ENCODE measurements around the gene SP9.

The SP9 gene

DNA sequence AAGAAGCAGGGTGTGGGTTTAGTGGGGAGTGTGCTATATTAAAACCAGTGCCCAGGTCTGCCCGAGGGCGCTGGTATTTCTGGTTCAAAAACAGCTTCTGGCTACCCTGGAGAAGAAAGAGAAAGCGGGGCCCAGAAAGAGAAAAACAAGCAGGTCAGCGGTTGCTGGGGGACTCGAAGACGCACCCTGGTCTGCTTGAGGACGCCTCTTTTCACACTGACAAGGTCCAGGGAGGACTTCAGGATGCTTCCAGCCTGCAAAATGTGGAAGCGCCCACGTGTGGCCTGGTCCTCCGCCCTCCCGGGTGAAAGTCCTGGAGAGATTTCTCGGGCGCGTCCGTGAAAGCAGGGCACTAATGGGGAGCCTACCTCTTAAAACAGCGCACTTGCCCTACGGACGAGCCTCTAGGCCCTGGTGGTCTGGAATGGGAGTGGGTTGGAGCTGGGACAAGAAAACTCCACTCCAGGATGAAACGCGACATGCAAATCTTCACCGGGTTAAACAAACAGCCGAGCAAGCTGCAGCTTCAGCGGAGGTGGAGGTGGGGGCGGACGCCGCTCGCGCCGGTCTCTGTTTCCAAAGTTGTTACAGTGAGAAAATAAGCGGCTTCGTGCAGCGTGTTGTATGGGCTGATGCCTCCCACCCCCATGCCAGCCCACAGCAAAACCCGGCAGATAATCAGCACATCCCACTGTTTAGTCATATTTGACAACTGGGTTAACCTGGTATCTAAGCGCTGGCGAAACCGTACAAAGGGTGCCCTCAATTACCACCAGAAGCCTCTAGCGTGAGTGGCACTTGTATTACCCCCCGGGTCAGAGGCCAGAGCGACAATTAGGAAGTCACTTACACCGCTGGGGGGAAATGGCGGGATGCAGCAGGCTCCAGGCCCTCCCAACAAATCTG, 1.1 kb upstream of the SP9 start:
- DNase-seq: no peak

DNA sequence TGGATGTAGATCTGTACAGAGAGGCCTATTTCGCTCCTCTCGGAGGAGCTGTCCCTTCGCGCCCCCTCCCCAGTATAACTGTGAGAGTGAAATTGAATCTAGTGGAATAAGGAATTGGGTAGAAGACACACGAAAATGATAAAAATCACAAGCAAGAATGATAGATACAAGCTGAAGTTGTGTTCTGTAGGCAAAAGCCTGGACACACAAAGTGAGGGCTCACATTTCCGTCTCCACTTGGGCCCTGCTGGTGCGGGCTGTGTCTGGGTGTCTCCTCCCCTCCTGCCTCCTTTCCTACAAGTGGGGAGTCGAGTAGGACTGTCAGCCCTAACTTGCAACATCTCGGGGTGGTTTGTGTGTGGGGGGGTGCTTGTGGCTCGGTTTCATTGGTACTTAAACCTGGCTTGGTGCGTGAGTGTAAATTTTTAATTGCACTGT, 457 bp upstream of the SP9 start:
- no peak for DNase-seq

DNA sequence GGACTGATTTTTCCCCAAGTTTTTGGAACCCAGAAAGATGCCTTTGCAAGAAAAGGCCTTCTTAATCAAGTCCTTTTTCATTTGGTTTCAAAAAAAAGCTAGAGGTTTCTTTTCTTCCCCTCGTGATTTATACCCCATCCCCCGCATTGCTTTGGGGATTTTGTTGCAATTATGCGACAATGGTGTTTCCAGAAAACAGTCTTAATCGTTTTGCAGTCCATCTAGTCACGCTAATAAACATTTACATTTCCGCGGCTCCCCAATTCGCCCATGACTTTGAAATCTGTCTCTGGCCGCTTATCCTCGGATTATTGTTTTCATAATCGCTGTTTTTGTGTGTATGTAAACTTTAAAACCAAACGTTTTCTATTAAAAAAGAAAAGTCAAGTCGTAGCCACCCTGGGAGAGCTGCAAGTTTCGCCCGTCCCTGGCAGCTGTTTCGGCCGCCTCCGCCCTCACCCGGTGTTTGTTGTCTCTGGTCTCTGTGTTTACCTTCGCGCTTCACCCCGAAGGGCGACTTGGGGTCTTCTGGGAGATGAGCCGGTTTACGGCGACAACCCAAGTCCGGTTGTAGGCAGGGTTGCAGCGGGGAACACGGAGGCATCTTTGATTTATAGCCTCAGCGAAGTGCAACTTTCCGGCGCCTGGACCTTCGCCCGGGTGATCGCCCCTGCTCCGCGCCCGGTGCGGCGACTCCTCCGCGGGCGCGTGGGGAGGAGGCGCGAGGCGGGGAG, 667 bp downstream of the SP9 start:
- DNase-seq: no peak

DNA sequence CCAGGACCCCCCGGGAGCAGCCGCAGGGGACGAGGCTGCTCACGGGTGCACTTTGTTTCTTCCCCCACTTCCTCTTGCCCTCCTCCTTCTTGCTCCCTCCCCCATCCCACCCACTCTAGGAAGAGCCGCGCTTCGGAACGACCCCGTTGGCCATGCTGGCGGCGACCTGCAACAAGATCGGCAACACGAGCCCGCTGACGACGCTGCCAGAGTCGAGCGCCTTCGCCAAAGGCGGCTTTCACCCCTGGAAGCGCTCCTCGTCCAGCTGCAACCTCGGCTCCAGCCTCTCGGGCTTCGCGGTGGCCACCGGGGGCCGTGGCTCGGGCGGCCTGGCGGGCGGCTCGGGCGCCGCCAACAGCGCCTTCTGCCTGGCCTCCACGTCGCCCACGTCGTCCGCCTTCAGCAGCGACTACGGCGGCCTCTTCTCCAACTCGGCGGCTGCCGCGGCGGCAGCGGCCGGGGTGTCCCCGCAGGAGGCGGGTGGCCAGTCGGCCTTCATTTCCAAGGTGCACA, 1.3 kb downstream of the SP9 start:
- no peak for DNase-seq

DNA sequence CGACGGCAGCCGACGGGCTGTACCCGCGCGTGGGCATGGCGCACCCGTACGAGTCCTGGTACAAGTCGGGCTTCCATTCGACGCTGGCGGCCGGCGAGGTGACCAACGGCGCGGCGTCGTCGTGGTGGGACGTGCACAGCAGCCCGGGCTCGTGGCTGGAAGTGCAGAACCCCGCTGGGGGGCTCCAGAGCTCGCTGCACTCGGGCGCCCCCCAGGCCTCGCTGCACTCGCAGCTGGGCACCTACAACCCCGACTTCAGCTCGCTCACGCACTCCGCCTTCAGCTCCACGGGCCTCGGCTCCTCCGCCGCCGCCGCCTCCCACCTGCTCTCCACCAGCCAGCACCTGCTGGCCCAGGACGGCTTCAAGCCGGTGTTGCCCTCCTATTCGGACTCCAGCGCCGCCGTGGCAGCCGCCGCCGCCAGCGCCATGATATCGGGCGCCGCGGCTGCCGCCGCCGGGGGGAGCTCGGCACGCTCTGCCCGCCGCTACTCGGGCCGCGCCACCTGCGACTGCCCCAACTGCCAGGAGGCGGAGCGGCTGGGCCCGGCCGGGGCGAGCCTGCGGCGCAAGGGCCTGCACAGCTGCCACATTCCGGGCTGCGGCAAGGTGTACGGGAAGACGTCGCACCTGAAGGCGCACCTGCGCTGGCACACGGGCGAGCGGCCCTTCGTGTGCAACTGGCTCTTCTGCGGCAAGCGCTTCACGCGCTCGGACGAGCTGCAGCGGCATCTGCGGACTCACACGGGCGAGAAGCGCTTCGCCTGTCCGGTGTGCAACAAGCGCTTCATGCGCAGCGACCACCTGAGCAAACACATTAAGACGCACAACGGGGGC, 2.0 kb downstream of the SP9 start:
- DNase-seq: no peak

DNA sequence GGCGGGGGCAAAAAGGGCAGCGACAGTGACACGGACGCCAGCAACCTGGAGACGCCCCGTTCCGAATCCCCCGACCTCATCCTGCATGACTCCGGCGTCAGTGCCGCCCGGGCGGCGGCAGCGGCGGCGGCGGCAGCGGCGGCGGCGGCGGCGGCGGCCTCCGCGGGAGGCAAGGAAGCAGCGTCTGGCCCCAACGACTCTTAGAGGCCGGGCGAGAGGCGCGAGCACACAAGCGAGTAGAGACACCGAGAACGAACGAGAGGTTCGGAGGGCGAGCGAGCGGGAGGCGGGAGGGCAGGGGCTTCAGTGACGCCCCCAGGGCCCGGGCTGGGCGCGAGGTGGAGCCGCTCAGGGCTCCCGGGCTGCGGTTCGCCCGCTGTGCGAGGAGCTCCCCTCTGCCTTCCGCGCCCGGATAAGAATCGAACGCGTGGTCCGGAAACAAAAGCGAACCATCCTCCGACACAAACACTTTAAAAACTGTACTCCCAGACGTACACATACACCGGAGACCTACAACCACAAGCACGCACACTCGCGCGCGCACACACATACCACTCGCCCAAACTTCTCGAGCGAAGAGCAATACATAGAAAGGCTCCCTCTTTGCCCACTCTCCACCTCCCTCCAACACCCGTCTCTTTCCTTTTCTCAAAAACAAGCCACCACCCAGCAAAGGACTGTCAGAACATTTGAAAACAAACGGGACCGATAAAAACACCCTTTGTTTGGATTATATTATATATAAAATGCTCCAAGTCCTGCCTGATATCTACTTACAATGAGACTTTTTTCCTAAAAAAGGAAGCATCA, 2.8 kb downstream of the SP9 start:
- no peak for DNase-seq

DNA sequence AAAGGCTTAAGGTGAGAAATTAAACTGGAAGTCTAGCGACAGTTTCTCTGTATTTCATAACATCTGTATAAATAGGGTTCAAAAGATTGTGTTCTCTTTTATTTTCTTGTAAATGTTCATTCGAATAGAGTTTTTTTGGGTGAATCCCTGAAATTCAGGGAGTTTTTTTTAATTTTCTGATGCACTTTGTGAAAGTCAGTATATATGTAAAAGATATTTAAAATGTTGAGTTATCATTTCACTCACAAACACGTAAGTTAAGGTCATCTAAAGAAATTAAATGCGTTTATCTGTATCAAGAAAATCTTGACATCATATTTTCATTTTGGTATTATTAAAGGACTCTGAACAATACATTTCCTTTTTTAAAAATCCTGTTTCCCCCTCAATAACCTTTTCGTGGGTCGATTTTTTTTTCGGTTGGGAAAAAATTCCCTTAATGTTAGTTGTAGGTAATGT, 3.4 kb downstream of the SP9 start:
- no peak for DNase-seq

DNA sequence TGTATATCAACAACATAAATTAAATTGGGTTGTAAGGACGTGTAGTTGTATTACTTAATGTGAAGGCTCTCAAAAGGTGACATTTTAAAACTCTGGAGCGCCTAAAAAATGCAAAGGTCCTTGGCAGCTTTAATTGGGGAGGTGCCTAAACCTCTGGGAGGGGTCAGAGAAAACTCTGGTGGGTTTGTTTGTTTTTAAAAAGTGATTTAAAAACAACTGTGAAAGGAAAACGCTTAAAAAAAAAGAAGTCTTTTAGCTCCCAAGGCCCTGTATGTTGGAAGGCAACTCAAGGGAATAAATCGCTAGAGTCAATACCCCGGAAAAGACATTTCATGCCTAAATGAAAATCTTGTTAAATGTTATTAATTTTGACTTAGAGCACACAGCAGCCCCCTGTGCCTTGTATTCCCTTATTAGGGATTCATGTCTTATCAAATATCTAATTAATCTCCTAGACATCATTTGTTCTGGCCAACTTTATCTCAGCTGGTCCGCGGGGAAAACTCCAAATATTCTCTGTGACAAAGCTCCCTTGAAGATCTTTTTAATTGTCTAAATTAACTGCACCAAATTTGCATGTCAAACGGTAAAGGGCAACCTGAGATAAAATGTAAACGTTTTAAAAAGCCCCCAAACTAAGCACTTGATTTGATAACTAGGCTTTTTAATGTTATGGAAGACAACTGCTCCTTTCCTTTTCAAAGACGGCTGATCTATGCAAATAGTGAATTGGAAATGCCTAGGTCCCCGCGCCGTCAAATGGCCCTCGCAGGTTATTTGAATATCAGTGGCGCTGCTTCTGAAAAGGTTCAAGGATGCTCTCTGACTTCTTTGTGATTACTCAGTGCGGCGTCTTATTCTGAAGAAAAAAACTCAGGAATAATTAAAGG, 4.2 kb downstream of the SP9 start:
- no peak for DNase-seq

DNA sequence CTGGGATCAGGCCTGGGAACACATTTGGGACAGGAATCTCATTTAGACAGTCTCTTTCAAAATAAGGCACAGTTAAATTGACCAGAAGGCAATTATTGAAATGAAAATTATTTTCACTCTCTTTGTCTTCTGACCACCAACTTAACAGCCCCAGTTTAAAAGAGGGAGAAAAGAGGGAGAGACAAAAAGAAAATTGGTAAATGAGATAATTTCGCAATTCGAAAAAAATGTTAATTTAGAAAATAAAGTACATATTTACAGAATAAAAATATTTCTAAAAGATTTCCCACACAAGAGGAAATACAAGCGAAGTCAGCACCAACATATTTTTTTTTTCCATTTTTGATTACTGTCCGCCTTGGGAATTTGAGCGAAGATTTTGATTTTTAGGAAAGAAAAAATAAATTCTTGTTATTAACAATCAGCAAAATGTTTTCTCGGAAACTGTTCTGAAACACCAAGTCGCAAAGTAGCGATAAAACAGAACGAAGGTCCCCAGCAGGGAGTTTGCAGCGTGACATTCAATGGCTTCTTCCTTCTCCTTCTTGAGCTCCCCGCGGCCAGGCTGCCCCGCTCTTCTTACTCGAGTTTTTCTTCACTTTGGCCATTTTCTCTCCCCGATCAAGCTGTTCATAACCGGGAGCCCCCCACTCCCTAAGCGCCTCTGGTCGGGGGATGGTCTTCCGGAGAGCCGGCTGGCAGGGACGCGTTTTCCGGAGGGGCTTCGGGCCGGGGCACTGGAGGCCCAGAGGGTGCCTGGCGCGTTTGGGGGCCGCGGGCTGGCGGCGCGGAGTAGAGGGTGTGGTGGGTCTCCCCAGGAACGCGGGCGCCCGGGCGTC, 5.0 kb downstream of the SP9 start:
- DNase-seq: no peak

DNA sequence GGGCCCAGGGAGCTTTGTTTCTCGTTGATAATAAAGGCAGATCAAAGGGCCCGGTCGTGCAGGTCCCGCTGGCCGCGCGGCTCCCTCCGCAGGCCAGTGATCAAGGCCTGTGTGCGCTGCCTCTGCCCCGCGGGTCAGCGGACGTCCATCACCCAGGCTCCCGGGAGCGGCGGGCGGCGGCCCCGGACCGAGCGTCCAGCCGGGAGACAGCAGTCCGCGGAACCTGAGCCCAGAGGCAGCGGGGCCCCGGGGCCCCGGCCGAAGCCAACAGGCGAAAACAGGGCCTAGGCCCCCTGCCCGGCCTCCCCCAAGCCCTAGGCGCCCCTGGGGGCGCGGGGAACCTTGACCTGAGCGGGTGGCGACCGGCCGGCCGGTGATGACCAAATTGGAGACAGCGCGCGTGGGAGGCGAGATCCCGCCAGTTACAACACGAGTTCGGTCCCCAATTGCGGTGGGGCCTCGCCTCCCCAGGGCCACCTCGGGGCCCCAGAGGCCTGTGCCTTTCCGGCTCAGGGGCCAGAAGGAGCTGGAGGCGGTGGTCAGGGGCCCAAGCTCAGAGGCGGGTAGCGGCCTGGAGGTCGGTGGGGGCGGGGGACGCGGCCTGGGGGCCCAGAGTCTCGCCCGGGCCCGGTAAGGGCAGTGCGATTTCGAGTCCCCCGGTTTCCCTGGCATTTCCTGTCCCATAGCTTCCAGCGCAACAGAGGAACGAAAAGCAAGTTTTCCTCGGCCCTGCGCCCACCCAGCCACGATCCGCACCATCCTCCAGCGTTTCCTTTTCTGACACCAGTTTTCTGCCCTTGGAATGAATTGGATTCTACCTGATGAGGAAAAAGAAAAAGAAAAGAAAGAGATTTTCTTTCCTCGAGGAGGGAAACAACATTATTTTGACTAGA, 5.9 kb downstream of the SP9 start:
- no peak for DNase-seq

DNA sequence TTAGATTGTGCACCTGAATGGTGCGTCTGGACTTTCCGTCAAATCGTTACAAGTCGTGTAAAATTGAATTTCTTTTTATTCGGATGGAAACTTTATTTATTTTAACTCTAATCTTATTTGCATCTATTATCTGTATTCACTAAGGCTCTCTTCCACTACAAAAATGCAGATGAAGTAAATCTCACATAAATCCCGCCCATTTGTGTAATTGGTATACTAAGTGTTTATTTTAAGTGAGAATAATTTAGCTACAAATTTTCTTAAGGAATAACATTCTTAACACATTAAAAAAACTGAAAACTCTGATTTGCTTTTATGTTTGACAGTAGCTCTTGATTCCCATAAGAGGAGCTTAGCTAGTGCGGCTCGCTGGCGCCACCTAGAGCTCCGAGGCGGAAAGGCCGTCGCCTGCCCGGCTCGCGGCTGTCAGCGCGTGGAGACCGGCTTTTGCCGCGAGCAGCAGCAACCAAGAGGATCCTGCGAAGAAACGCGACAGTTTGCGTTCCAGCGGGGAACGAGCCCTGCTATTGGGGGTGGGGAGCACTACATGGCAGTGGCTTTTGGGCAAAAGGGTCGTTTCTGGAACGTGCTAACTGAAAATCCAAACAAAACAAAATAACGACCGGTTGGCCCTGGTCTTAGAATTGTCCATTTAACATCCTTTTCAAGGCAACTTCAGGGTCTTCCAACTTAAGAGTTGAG, 6.7 kb downstream of the SP9 start:
- DNase-seq: peak; percentile 21

DNA sequence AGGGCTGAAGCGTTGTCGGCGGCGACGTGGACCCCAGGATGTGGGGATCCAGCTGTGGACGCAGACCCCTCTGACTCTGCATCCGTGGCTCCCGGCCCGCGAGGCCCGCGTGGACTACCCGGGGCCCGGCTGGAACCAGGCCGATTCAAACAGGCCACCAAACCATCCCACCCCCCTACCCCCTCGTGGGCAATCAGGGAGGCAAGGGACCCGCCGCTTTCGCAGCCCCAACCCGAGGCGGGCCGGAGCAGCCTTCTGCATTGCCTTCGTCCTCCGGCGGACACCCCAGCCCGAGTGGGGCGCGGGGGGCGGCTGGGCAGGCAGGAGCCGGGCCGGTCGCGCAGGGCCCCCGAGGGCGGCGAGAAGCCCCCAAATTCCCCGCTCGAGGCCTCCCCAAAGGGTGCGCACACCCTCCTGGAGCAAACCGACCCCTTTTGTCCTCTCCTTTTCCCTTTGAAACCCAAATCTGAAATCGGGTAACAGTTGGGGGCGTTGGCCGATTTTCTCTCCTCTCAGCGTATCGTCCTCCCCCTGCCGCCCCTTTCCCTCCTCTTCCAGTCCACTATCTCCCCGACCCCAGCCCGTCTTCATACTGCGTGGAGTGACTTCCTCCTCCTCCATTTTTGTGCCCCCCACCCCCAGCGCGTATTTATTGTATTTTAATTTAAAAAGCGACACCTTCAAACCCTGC, 7.4 kb downstream of the SP9 start:
- DNase-seq: no peak

DNA sequence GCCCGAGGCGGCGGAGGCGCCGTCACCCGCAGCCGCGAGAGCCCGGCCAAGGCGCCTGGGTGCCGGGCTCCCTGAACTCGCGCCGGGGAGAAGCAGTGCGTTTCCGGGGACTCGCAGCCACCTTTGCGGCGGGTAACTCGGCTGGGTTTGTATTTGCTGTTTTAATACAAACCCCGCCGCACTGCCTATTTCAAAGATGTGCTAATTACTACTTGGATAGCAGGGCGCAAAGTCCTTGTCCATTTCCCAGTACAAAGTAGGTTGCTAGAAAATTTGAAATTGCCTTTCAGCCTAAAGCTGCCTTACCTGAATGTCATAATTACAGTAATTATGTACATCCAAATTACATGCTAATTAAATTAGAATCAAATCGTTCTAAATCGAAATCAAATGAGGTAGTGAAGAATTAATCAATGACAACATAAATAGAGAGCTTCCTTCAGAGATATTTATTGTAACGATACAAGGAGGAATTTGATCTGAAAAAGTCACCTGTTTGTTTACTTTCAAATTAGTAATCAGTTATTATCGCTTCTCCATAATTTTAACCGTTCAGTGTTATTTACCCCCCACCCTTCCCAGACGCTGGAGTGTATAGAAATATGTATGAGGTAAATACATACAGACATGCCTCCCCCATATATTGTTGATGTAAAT, 8.1 kb downstream of the SP9 start:
- no peak for DNase-seq

DNA sequence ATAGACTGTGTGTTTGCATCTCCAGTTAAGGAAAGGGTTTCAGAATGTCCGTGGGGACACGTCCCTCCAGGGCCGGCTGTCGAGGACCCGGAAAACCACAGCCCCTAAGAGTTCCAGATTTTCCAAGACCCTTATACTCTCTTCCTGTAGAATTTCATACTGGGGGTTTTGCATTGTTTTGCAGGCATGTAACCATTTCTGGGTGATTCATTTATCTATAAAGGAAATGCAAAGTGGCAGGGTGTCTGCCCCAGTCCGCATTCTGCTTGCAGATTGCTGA, 8.5 kb downstream of the SP9 start:
- no peak for DNase-seq

DNA sequence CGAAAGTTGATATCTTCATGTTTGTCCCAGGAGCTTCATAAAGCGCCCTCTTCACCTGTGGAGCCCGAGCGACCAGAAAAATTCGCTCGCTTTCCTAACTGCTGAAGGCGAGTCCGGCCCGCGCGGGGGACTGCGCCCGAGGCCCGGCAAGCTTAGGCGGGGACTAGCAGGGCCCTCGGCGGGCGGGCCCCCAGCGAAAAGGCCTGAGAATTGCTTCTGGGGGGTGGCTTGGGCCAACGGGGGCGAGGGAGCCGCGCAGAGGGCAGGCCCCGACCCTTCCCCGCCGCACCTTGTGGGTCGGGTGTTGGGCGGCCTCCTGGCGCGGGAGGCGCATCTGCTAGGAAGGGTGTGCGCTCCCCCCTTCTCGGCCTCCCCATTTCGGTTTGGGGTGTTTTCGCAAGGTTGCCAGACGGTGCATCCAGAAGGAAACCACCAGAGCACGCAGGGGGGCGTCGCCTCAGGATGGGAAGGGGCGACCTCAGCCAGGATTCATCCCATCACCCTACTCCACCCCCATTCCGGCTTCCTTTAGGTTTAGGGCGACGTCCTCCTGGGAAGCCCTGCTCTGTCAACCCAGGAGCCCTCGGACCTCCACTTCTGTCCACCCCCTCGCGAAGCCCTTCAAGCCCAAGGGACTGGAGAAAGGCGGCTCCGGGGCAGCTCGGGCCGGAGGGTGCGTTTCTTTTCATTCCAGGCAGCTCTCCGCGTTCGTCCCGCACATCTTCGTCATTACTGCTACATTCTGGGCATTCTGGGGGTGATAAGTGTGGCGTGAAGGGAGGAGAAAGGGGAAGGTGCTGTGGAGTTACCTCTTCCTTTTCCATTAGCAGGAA, 9.1 kb downstream of the SP9 start:
- DNase-seq: no peak

DNA sequence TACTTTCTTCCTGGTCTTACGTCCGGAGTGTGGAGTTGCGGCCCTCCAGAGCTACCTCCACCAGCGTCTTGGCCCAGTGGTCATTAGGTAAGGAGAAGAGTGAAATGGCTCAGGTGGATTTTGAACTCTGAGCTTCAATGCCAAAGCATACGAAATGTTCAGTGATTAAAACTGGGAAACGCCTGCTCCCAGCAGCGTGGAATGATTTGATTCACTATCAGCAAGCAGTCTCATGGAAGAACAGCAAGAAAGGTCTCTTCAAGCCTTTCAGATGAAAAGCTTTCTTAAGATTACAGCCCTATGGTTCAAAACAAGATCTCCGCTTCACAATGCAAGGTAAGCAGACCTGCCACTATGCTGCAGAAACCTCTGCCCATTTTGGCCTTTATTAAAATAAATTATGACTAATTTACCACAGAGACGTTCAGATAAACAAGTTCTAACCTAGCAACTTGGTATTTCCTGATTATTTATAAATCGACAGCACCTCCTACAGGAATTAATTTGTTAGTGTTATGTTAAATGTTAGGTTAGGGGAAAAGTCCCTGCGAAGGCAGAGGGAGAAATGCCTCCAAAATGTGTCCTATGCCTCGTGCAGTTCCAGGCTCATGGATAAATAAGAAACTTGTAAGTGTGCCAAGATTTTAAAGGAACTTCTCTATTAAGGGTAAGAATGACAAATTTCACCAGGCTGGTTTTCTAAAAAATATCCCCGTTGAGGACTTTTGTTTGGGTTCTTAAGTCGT, 10.1 kb downstream of the SP9 start:
- DNase-seq: no peak
